Fibroblast of the conjunctiva (primary cell): ENCODE measurements around the gene TMEM132E.

Experiments used
- DNase-seq: peaks from one replicate; pipeline ENCODE4 v3.0.0-alpha.2; 2010; ENCODE audit warnings: low read depth

Gene TMEM132E

DNA sequence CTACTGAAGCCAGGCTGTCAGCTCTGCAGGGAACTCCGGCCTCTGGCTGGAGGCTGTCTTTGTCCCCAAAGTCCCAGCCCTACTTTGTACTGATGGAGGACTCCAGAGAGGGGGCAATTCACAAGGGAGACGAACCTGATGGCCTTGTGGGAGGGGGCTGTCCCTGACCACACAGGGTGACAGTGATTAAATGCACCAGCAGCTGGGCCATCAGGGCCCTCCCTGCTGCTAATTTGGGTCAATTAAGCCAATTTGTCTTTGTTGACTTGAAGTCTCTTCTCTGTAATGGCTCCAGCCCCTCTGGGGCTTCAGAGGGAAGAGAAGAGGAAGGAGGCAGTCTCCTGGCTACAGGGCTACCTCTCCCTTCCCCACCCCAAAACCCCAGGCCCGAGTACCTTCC, 22.0 kb downstream of the TMEM132E start:
- no peak for DNase-seq

GRCh38 chr17:34603974-34604373, 24.6 kb downstream of the TMEM132E start:
- DNase-seq: no peak

DNA sequence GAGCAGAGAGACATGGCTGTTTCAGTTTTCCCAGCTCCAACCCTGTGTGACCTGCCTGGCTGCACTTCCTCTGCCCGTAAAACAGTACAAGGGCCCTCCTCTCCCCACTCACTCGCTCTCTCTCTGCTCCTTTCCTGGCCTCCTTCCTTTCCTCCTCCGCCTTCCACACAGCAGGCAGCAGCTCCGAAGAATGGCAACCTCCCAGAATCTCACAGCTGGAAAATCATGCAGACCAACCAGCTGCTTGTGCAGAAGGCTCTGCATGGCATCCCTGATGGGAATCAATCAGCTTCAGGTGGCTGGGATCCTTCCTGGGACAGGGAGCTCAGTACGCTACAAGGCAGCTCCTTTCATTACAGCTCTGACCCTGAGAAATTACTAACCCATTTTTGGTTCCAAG, 27.4 kb downstream of the TMEM132E start:
- DNase-seq: no peak

DNA sequence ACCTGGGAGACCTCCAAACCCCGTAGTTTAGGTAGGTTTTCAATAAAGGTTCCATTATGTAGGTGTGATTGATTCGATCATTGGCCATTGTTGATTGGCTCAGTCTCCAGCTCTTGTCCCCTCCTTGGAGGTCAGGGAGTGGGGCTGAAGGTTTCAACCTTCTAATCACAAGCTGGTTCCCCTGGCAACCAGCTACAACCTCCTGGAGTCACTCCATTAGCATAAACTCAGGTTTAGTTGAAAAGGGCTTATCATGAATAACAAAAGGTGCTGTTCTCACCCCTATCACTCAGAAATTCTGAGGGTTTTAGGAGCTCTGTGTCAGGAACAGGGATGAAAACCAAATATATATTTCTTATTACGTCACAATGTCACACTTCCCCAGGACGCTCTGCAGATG, 28.5 kb downstream of the TMEM132E start:
- DNase-seq: no peak

DNA sequence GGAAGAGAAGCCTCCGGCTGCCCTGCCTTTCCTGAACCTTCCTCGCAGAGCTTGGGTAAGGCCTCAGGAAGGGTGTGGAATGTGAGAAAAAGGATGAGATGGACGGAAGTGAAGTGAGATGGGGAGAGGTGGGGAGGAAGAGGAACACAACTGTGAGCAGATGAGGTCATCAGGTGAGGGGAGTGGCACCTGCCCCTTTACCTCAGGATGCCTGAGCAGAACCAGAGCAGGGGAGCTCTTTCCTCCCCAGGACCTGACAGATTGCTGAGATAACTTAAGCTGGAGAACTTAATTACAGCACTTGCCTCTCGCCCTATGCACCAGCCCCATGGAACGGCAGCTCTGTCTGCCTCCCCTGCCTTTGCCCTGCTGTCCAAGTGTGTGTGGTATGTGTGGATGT, 29.8 kb downstream of the TMEM132E start:
- no peak for DNase-seq

- no peak for DNase-seq
These were observed 30.7 kb downstream of the TMEM132E start for GRCh38 chr17:34610039-34610438.

DNA sequence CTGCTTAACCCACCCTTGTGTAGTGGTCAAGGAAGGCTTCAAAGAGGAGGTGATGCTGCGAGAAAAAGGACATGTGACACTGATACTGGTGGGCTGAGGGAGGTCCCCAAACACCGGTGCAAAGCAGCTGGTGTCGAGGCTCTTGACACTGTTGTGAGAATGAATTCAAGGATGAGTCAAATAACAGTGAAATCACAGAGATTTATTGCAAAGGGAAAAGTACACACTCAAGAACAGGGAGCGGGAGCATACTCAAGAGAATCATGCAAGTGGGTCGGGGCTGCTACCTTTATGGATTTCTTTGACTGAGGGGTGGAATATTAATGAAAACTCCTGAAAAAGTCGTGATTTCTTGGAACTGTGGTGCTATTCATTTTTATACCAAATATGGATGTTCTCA, 31.1 kb downstream of the TMEM132E start:
- DNase-seq: no peak

DNA sequence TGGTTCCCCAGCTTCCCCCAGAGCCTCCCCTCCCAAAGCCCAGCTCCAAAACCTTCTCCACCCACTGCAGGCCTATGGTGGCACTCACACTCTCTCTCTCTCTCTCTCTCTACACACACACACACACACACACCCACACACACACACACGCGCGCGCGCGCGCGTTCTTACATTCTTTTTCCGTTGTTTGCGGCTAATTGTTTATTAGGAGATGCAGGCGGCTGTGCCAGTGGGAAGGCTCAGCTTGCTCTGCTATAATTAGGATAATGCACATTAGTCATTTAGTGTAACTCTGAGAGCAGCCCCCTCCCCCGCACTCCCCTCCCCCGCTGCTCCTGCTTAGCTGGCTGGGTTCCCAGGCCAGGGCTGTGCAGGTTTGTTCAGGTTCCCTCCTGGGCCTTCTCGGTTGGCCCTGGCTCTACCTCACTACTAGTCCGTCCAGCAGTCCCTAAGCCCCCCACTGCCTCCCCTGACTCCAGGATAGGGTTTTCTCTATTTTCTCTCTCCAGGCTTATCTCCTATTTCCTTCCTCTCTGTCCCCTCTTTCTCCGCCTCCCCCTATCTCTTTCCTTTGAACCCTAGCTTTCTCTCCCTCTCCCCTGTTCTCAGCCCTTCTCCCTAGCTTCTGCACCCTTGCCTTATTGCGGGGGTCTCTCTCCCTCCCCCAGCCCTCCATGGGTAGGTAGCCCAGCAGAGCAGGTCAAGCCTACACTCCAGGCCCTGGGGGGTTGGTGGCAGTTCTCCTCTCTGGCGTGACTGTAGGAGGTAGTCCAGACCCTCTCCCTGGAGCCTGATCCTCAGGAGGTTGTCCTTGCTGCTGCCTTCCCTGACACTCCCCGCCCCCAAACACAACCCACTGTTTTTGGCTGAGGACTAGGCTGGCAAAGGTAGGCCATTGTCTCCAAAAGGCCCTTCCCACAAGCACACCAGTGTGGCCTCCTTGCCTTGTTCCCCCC, 34.0 kb downstream of the TMEM132E start:
- DNase-seq: no peak

DNA sequence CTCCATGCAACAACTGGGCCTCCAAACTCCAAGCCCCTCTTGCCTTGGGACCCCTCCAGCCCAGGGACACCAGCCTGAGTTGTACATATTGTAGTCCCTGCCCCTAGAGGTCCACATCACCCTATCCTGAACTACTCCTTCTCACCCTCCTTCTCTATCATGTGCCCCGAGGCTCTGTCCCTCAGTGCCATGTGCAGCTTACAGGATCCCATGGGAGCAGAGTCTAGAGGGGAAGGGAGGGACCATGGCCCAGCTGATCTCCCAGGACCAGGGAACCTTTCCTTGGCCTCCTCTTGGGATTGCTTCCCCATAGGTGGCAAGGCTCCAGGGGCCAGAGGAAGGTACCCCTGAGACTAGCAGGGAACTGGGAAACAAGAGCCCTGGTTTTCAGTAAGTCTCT, 35.3 kb downstream of the TMEM132E start:
- no peak for DNase-seq

- no peak for DNase-seq
These were observed 35.9 kb downstream of the TMEM132E start for GRCh38 chr17:34615326-34615725.

GRCh38 chr17:34616148-34616547, 36.8 kb downstream of the TMEM132E start:
- DNase-seq: no peak

GRCh38 chr17:34617398-34617797, 38.0 kb downstream of the TMEM132E start:
- no peak for DNase-seq

- no peak for DNase-seq
These were observed 40.4 kb downstream of the TMEM132E start for GRCh38 chr17:34619687-34620217.

DNA sequence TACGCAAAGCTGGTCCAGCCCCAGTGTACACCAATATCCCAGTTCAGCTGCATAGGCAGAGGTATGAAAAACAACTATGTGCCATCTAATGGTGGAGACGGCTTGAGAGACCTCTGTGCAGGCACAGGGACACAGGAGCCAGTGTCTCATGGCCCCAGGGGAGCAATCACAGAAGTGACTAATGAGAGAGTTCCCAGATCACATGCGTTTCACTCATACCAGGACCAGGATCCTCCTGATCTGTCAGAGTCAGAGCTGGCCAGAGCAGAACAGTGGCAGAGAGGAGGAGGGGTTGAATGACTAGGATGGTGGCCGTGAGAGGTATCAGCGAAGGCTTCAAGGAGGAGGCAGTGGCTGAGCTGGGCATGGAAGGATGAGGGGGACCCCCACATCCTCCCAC, 41.1 kb downstream of the TMEM132E start:
- no peak for DNase-seq

DNA sequence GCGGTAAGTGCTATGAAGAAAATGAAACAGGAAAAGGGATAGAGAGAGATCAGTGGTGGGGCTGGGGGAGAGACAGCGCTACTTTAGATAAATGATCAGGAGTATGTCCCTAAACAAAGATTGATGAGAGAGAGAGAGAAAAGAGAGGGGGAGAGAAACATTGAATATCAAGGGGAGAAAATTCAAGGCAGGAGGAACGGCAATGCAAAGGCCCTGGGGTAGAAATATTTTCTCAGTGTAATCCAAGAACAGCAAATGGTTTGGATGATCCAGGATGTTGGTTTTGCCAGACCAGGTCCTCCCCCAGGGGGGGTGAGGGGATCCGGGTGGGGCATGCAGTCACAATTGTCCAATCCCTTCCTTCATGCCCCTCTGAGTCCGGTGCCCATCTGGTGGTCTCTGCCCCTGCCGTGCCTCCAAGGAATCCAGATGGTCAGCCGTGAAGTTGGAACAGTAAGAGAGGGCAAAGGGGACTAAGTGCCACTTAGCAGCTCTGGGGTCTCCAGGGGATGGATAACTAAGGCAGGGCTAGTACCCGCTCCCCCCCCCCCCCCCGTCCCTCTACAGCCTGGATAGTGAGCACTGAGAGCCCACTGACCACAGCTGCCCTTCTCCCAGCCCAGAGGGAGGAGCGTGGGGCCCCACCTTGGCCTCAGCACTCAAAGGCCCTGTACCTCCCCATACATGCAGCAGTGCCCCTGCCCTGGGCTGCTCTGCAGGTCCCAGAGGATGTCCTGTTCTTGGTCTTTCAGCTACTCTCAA, 43.7 kb downstream of the TMEM132E start:
- DNase-seq: no peak

DNA sequence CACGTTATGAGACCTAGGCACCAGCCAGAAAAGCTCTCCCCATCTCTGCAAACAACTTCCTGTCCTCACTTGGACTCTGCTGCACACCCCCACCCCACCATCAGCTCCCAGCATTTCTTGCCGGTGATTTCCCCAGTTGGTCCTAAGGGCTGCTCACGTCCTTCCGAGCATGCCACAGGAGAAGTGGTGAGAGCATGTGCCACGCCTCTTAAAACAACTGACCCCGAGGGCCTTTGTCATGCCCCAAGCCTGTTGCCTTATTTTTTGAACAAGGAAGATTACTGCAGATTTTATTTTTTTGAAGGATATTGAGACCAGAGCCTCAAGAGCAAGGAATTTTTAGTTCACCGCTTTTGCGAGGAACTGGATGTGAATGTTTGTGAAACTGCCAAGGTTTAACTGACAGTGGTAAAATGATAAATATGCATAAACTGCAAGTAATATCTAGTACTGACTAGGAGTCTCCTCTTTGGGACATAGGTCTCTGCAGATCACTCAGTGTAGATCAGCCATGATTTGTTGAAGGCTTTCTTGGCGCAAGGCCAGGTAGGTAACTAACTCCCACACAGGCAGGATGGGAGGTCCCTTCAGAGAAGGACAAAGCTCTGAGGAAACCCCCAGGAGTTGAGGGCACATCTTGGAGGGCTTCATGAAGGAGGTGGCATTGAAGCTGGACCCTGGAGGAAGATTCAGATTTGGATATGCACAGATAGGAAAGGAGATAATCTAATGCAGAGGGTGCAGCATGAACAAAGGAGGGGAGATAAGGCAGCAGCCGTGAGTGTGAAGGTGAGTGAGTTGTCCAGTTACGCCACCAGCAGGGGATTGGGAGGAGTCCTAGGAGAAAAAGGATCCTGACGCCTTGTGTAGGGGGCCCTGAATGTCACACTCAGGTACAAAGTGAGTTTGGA, 44.7 kb downstream of the TMEM132E start:
- DNase-seq: no peak

- DNase-seq: no peak
These were observed 45.5 kb downstream of the TMEM132E start for GRCh38 chr17:34624767-34625383.

DNA sequence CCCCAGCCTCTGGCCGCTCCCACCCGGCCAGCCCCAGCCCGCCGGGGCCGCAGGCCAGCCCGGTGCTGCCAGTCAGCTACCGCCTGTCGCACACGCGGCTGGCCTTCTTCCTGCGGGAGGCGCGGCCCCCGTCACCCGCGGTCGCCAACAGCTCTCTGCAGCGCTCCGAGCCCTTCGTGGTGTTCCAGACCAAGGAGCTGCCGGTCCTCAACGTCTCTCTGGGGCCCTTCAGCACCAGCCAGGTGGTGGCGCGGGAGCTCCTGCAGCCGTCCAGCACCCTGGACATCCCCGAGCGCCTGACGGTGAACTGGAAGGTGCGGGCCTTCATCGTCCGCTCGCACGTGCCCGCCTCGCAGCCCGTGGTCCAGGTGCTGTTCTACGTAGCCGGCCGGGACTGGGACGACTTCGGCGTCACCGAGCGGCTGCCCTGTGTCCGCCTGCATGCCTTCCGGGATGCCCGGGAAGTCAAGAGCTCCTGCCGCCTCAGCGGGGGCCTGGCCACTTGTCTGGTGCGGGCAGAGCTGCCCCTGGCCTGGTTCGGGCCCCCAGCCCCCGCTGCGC, 46.8 kb downstream of the TMEM132E start:
- no peak for DNase-seq

- no peak for DNase-seq
These were observed 49.5 kb downstream of the TMEM132E start for GRCh38 chr17:34628879-34629278.

- no peak for DNase-seq
These were observed 54.0 kb downstream of the TMEM132E start for GRCh38 chr17:34633351-34633750.

- DNase-seq: no peak
These were observed 54.4 kb downstream of the TMEM132E start for GRCh38 chr17:34633760-34634159.
